Calu3 (cell line): ENCODE results near the gene CDK18. TPM values are rescaled to one million over a fixed set of nuclear protein-coding genes. Genes with fewer than 3 reads are reported as not detected.

Experiments used
- BruUV-seq: library from RNA; stranded (reverse); fragments of 400-500 nt; replicated peaks from 2 replicates; lab custom pipeline; 2021; lab: Mats Ljungman, UMichigan
- CTCF ChIA-PET: fragments of 300-600 bp; sonication (Branson Sonifier 250); formaldehyde crosslinking; loops from one replicate; lab custom pipeline; 2022; ENCODE audit warnings: antibody characterized with exemption; lab: Charles Lee
- DNase-seq: peaks from one replicate; pipeline ENCODE4 v3.0.0; 2022
- H3K27ac Mint-ChIP-seq: one replicate; pipeline ENCODE4 v1.8.0; 2022; ENCODE audit warnings: mixed read lengths; ENCODE audit not compliant: unreplicated experiment
- H3K27me3 Mint-ChIP-seq: one replicate; pipeline ENCODE4 v1.8.0; 2022; ENCODE audit warnings: mixed read lengths; ENCODE audit not compliant: unreplicated experiment
- H3K36me3 Mint-ChIP-seq: one replicate; pipeline ENCODE4 v1.8.0; 2022; ENCODE audit warnings: mild to moderate bottlenecking, moderate library complexity, mixed read lengths; ENCODE audit not compliant: insufficient read depth, unreplicated experiment
- H3K4me1 Mint-ChIP-seq: one replicate; pipeline ENCODE4 v1.8.0; 2022; ENCODE audit warnings: mild to moderate bottlenecking, low read depth, mixed read lengths; ENCODE audit not compliant: unreplicated experiment
- H3K4me3 Mint-ChIP-seq: one replicate; pipeline ENCODE4 v1.8.0; 2022; ENCODE audit warnings: mild to moderate bottlenecking, low read depth, moderate library complexity, mixed read lengths; ENCODE audit not compliant: unreplicated experiment
- H3K9me3 Mint-ChIP-seq: one replicate; pipeline ENCODE4 v1.8.0; 2022; ENCODE audit warnings: low read depth, mixed read lengths; ENCODE audit not compliant: unreplicated experiment
- intact Hi-C: fragments of 100-400 bp; cut with micrococcal nuclease; formaldehyde crosslinking; loops from one replicate; pipeline ENCODE4 v1.10.0; 2022; ENCODE audit not compliant: unreplicated experiment
- total RNA-seq: library from RNA; stranded (reverse); gene quantifications from 2 replicates; pipeline ENCODE4 v1.2.3, GENCODE V29; 2022
- TF ChIP-seq, protein P1 (sequence below): fragments of 200-600 bp; IDR thresholded peaks from one replicate; pipeline ENCODE4 v1.8.0; 2022; ENCODE audit warnings: antibody characterized with exemption; ENCODE audit not compliant: unreplicated experiment

CDK18 gene
- total RNA-seq, 1 experiment from 2014 or later: 44.0 TPM

DNA sequence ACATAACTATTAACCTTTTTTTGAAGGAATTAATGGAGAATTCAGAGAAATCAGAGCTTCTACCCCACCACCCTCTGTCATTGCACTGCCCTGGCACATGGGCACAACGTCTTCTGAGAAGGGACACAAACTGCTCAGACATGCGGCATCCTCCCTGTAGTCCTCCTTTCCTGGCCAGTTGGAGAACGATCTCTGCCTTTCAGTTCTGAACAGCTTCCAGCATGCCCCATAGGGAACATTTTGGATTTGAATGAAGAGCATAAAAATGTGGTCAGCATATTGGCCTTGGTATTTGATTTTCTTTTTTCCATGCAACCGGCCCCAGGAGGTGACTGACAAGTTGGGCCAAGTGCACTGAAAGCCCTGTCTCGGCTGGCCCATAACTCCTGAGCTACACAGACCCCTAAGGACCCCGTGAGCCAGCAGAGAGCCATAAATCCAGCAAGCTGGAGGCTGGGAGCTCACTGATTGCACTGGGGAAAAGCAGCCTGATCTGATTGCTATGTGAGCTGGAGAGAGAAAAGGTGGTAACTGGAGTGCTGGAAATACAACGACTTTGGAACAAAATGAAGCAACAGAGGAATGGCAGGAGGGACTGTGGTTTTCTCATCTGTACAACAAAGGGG is 37.8 kb upstream of the CDK18 start:
- TF ChIP-seq, protein P1, sequence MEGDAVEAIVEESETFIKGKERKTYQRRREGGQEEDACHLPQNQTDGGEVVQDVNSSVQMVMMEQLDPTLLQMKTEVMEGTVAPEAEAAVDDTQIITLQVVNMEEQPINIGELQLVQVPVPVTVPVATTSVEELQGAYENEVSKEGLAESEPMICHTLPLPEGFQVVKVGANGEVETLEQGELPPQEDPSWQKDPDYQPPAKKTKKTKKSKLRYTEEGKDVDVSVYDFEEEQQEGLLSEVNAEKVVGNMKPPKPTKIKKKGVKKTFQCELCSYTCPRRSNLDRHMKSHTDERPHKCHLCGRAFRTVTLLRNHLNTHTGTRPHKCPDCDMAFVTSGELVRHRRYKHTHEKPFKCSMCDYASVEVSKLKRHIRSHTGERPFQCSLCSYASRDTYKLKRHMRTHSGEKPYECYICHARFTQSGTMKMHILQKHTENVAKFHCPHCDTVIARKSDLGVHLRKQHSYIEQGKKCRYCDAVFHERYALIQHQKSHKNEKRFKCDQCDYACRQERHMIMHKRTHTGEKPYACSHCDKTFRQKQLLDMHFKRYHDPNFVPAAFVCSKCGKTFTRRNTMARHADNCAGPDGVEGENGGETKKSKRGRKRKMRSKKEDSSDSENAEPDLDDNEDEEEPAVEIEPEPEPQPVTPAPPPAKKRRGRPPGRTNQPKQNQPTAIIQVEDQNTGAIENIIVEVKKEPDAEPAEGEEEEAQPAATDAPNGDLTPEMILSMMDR: no peak
- intact Hi-C loops: no loop called here
- no TSS peak for BruUV-seq
- Mint-ChIP-seq H3K4me1 (no peaks in the 10 kb centered on the region), H3K27me3 (peaks cover 18% of the 10 kb centered on the region), H3K36me3 (no peaks in the 10 kb centered on the region), H3K27ac (no peak overlapping the region), H3K9me3 (no peaks in the 10 kb centered on the region), H3K4me3 (no peak overlapping the region)
- DNase-seq: no peak
- CTCF ChIA-PET: no interaction called here

DNA sequence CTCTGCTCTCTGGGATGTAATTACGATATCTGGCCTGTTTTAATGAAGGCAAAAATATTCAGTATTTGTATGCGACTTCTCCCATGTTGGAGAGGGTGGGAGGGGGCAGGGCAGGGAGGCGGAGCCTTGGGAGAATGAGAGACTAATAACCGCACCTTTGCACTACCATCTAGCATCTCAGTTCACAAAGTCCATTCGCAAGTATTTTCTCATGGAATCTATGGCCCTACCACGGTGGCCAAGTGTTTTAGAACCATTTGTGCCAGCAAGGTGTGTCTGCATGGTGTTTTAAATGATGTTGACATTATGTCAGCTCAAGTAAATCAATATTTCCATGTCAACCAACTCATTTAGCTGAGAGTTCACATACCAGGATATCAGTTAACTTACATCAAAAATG is 34.3 kb upstream of the CDK18 start:
- Mint-ChIP-seq H3K9me3 (peaks cover 2% of the 10 kb centered on the region), H3K27ac (no peak overlapping the region), H3K4me3 (no peak overlapping the region), H3K4me1 (no peaks in the 10 kb centered on the region), H3K36me3 (no peaks in the 10 kb centered on the region), H3K27me3 (peaks cover 28% of the 10 kb centered on the region)
- DNase-seq: peak; percentile 49
- no TSS peak for BruUV-seq
- intact Hi-C loops: loop anchor here (2.0 kb wide), 1 partner anchor 27 kb away; no protein-coding TSS in a partner anchor
- TF ChIP-seq, protein P1: no peak
- CTCF ChIA-PET: interaction anchor here (0.7 to 1.5 kb wide), 9 partner anchors 13 to 94 kb away, joined by 3 to 9 read pairs (median 5); no protein-coding TSS in a partner anchor

DNA sequence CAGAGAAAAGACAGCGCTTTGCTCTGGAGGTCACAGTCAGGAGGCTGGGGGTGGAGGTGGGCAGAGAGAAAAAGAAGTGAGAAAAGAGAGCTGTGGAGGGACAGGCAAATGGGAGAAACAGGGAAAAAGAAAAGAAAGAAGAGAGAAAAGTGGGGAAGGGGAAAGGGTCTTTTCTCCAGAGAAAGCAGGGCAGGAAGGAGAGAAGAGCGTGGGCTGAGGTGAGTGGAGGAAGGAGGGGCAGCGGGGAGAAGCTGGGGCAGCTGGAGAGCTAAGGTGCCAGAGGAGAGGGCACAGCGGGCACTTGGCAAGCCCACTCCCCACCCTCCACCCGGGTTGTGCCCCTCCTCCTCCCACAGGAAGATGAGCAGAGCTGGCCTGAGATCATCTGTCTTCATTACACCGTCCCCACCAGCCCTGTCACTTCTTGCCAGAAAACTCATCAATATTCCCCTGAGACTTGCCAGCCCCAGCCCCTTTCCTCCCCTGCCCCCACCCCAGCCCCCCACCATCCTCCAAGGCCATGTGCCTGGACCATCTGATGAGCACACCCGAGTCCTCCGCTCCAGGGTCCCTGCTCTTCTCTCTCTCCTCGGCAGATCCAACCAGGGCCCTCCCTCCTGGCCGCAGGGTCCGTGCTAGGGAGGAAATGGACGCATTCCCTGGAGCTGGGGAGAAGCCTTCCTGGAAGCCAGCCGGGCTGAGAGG is 31.6 kb upstream of the CDK18 start:
- Mint-ChIP-seq H3K9me3 (peaks cover 6% of the 10 kb centered on the region), H3K4me3 (no peak overlapping the region), H3K4me1 (peaks cover 16% of the 10 kb centered on the region), H3K27me3 (peaks cover 10% of the 10 kb centered on the region), H3K27ac (no peak overlapping the region), H3K36me3 (peaks cover 3% of the 10 kb centered on the region)
- BruUV-seq: no TSS peak
- intact Hi-C loops: no loop called here
- TF ChIP-seq, protein P1: no peak
- CTCF ChIA-PET: interaction anchor here (1.0 kb wide), 1 partner anchor 25 kb away, joined by 4 read pairs; no protein-coding TSS in a partner anchor
- no peak for DNase-seq

DNA sequence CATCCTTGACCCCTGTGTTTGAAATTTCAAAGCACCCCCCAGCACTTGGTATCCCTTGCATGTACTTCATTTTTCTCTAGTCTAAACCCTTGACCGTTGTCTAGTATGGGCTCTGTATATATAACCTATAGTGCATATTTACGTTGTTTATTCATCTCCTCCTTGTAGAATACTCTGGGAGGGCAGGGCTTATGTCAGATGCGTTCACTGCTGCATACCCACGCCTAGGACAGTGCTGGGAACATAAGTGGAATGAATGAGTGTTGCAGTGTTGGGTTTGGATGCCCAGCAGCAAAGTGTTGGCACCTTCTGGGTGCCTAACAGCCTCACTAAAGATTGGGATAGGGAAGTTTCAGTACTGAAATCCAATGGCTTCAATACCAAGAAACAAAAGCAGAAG is 31.0 kb upstream of the CDK18 start:
- H3K4me3 Mint-ChIP-seq: no peak overlapping the region
- CTCF ChIA-PET: interaction anchor here (1.0 kb wide), 1 partner anchor 26 kb away, joined by 4 read pairs; no protein-coding TSS in a partner anchor
- BruUV-seq: no TSS peak
- TF ChIP-seq, protein P1: no peak
- no peak for DNase-seq
- H3K27me3 Mint-ChIP-seq: peaks cover 10% of the 10 kb centered on the region
- peaks cover 6% of the 10 kb centered on the region for H3K9me3 Mint-ChIP-seq
- H3K27ac Mint-ChIP-seq: no peak overlapping the region
- peaks cover 6% of the 10 kb centered on the region for H3K36me3 Mint-ChIP-seq
- intact Hi-C loops: no loop called here
- H3K4me1 Mint-ChIP-seq: peaks cover 22% of the 10 kb centered on the region
